ENCODE measurements around the gene EPHB2. TPM values are rescaled to one million over a fixed set of nuclear protein-coding genes. Genes with fewer than 3 reads are reported as not detected.

The EPHB2 gene
- total RNA-seq, 1 experiment from 2014 or later: 18.5 TPM

DNA sequence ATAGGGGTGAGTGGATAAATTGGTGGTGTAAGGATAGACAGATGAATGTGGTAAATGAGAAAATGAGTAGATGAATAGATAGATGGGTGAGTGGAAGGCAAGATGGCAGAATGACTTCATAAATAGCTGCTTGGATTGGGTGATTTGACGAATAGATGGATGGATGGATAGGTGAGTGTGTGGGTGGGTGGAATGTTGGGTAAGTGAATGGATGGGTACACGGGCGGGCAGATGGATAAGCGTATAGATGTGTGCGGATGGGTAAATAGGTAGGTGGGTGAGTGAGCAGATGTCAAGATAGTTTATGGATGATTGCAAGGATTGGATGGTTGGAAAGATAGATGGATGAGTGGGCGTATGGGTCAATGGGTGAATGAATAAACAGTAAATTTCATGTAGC is 59.3 kb downstream of the EPHB2 start:
- Mint-ChIP-seq H3K27me3 (ENCODE audit: low read depth) (no peaks in the 10 kb centered on the region), H3K4me1 (peaks cover 9% of the 10 kb centered on the region), H3K9me3 (no peaks in the 10 kb centered on the region), H3K27ac (no peak overlapping the region), H3K4me3 (no peak overlapping the region), H3K36me3 (no peaks in the 10 kb centered on the region)
- CTCF ChIA-PET: no interaction called here
- no peak for TF ChIP-seq GRHL2 (CRISPR knock-in tag; IDR thresholded peaks at IDR 0.05; ENCODE audit: insufficient replicate concordance, severe bottlenecking)
- no peak for TF ChIP-seq ATF1 (CRISPR knock-in tag; IDR thresholded peaks at IDR 0.05)
- no peak for TF ChIP-seq GABPB1 (CRISPR knock-in tag; IDR thresholded peaks at IDR 0.05)
- no peak for TF ChIP-seq FOXJ3 (CRISPR knock-in tag; IDR thresholded peaks at IDR 0.05; ENCODE audit: borderline replicate concordance)
- TF ChIP-seq, protein P1, sequence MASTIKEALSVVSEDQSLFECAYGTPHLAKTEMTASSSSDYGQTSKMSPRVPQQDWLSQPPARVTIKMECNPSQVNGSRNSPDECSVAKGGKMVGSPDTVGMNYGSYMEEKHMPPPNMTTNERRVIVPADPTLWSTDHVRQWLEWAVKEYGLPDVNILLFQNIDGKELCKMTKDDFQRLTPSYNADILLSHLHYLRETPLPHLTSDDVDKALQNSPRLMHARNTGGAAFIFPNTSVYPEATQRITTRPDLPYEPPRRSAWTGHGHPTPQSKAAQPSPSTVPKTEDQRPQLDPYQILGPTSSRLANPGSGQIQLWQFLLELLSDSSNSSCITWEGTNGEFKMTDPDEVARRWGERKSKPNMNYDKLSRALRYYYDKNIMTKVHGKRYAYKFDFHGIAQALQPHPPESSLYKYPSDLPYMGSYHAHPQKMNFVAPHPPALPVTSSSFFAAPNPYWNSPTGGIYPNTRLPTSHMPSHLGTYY (CRISPR knock-in tag; IDR thresholded peaks at IDR 0.05): no peak
- TF ChIP-seq PRRX2 (CRISPR knock-in tag; IDR thresholded peaks at IDR 0.05): no peak
- no peak for TF ChIP-seq ZNF263 (CRISPR knock-in tag; IDR thresholded peaks at IDR 0.05; ENCODE audit: low read depth)
- ATAC-seq: no peak
- DNase-seq (ENCODE audit: low spot score): no peak
- POLR2A ChIA-PET: no interaction called here

DNA sequence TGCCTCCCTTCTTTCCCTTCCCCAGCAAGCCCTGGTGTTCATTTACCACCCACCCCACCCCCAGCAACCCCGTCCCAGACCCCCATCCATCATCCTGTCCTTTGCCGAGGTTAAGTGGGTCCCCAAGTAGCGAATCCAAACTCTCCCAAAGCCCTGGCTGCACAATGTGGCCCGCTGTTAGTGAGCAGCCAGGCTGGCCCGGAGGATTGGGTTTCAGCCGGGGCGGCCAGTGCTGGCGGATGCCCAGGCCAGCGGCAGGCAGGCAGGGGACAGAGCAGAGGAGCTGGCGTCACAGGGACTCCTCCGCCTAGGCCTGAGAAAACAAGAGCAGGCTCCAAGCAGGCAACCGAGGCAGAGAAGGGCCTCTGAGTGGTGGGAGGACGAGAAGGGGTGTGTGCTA is 61.4 kb downstream of the EPHB2 start:
- no peak for TF ChIP-seq NFE2L1 (CRISPR knock-in tag; IDR thresholded peaks at IDR 0.05)
- TF ChIP-seq, protein P2, sequence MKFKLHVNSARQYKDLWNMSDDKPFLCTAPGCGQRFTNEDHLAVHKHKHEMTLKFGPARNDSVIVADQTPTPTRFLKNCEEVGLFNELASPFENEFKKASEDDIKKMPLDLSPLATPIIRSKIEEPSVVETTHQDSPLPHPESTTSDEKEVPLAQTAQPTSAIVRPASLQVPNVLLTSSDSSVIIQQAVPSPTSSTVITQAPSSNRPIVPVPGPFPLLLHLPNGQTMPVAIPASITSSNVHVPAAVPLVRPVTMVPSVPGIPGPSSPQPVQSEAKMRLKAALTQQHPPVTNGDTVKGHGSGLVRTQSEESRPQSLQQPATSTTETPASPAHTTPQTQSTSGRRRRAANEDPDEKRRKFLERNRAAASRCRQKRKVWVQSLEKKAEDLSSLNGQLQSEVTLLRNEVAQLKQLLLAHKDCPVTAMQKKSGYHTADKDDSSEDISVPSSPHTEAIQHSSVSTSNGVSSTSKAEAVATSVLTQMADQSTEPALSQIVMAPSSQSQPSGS (CRISPR knock-in tag; IDR thresholded peaks at IDR 0.05; ENCODE audit: borderline replicate concordance, low read depth): no peak
- no peaks in the 10 kb centered on the region for H3K9me3 Mint-ChIP-seq
- H3K27ac Mint-ChIP-seq: no peak overlapping the region
- DNase-seq (ENCODE audit: low spot score) (no peak), ATAC-seq (no peak)
- no peaks in the 10 kb centered on the region for H3K27me3 Mint-ChIP-seq (ENCODE audit: low read depth)
- CTCF ChIA-PET: interaction anchor here (0.7 to 1.3 kb wide), 2 partner anchors 67 to 158 kb away, joined by 3 read pairs; no protein-coding TSS in a partner anchor
- H3K36me3 Mint-ChIP-seq: no peaks in the 10 kb centered on the region
- POLR2A ChIA-PET: no interaction called here
- H3K4me1 Mint-ChIP-seq: peaks cover 9% of the 10 kb centered on the region
- no peak overlapping the region for H3K4me3 Mint-ChIP-seq

DNA sequence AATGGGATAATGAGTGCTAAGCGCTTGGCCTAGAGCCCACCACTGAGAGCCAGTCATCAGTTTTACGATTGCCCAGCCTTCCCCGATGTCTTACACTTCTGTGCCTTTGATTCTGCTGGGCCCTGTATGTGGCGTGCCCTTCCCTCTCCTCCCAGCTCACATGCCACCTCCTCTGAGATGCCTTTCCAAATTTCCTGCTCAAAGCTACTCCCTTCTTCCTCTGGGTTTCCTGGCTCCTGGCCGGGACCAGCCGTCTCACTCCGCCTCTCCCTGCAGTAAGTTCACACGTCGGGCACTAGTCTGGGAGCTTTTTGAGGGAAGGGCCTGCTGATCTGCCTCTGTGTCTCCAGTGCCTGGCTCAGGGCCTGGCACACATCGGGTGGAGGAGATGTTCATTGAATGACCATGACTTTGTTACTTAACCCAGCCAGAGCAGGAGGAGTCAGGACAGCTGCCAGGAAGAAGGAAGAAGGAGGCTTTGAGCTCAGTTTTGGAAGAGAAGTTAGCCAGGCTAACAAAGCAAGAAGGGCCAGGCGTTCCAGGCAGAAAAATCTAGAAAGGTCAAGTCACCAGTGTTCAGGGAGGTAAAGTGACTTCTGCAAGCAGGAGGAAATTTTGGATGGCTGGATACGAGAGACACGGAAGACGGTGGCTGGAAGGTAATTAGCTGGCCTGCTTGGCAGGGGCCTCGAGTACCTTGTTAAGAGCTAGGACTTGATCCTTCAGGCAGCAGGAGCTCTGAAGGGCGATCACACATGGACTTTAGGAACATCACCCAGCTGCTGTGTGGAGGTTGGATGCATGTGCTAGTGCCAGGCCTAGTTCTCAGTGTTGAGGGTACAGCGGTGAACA is 63.6 kb downstream of the EPHB2 start:
- no peaks in the 10 kb centered on the region for H3K36me3 Mint-ChIP-seq
- peaks cover 12% of the 10 kb centered on the region for H3K4me1 Mint-ChIP-seq
- ChIA-PET POLR2A (interaction anchor here (0.5 kb wide), 1 partner anchor 123 kb away, joined by 4 read pairs; no protein-coding TSS in a partner anchor), CTCF (interaction anchor here (1.2 kb wide), 1 partner anchor 69 kb away, joined by 3 read pairs; no protein-coding TSS in a partner anchor)
- no peaks in the 10 kb centered on the region for H3K9me3 Mint-ChIP-seq
- no peak overlapping the region for H3K4me3 Mint-ChIP-seq
- H3K27me3 Mint-ChIP-seq (ENCODE audit: low read depth): no peaks in the 10 kb centered on the region
- no peak for DNase-seq (ENCODE audit: low spot score)
- TF ChIP-seq, protein P3, sequence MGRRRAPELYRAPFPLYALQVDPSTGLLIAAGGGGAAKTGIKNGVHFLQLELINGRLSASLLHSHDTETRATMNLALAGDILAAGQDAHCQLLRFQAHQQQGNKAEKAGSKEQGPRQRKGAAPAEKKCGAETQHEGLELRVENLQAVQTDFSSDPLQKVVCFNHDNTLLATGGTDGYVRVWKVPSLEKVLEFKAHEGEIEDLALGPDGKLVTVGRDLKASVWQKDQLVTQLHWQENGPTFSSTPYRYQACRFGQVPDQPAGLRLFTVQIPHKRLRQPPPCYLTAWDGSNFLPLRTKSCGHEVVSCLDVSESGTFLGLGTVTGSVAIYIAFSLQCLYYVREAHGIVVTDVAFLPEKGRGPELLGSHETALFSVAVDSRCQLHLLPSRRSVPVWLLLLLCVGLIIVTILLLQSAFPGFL (CRISPR knock-in tag; IDR thresholded peaks at IDR 0.05; ENCODE audit: borderline replicate concordance): no peak
- TF ChIP-seq NR1H2 (CRISPR knock-in tag; IDR thresholded peaks at IDR 0.05) (no peak), GRHL2 (CRISPR knock-in tag; IDR thresholded peaks at IDR 0.05; ENCODE audit: insufficient replicate concordance, severe bottlenecking) (no peak), TP53 (CRISPR knock-in tag; IDR thresholded peaks at IDR 0.05) (no peak), GABPB1 (CRISPR knock-in tag; IDR thresholded peaks at IDR 0.05) (no peak), SOX15 (CRISPR knock-in tag; IDR thresholded peaks at IDR 0.05) (no peak), ZNF138 (CRISPR knock-in tag; conservative IDR thresholded peaks at IDR 0.05) (no peak), NFATC4 (CRISPR knock-in tag; IDR thresholded peaks at IDR 0.05) (no peak)
- TF ChIP-seq, protein P4, sequence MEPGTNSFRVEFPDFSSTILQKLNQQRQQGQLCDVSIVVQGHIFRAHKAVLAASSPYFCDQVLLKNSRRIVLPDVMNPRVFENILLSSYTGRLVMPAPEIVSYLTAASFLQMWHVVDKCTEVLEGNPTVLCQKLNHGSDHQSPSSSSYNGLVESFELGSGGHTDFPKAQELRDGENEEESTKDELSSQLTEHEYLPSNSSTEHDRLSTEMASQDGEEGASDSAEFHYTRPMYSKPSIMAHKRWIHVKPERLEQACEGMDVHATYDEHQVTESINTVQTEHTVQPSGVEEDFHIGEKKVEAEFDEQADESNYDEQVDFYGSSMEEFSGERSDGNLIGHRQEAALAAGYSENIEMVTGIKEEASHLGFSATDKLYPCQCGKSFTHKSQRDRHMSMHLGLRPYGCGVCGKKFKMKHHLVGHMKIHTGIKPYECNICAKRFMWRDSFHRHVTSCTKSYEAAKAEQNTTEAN (CRISPR knock-in tag; IDR thresholded peaks at IDR 0.05): no peak
- TF ChIP-seq, protein P5, sequence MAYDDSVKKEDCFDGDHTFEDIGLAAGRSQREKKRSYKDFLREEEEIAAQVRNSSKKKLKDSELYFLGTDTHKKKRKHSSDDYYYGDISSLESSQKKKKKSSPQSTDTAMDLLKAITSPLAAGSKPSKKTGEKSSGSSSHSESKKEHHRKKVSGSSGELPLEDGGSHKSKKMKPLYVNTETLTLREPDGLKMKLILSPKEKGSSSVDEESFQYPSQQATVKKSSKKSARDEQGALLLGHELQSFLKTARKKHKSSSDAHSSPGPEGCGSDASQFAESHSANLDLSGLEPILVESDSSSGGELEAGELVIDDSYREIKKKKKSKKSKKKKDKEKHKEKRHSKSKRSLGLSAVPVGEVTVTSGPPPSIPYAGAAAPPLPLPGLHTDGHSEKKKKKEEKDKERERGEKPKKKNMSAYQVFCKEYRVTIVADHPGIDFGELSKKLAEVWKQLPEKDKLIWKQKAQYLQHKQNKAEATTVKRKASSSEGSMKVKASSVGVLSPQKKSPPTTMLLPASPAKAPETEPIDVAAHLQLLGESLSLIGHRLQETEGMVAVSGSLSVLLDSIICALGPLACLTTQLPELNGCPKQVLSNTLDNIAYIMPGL (CRISPR knock-in tag; IDR thresholded peaks at IDR 0.05): no peak
- no peak for ATAC-seq
- no peak overlapping the region; the same call in 1 of the 2 replicates for H3K27ac Mint-ChIP-seq
